CD4-positive, alpha-beta T cell (primary cell): ENCODE measurements around the gene LAMA2. TPM values are rescaled to one million over a fixed set of nuclear protein-coding genes. Genes with fewer than 3 reads are reported as not detected.

ENCODE experiments used
- ATAC-seq: fragments of 200-7000 bp; cut with Tn5 transposase; one replicate; pipeline ENCODE4 v1.10.0; 2022; ENCODE audit warnings: mild to moderate bottlenecking; ENCODE audit not compliant: poor library complexity
- CTCF ChIA-PET: fragments of 350-600 bp; sonication (Branson Sonifier 250); formaldehyde crosslinking; loops from one replicate; lab custom pipeline; 2021; ENCODE audit warnings: antibody characterized with exemption, inconsistent platforms; lab: Charles Lee
- POLR2A ChIA-PET: fragments of 350-600 bp; sonication (Branson Sonifier 250); formaldehyde crosslinking; loops from one replicate; lab custom pipeline; 2021; ENCODE audit warnings: antibody characterized with exemption, inconsistent platforms; lab: Charles Lee
- DNase-seq, 14 experiments: peaks; one replicate each; pipeline ENCODE4 v3.0.0-alpha.2; 2013 to 2020; ENCODE audit warnings: mixed read lengths in 2 of 14
- H3K27ac ChIP-seq, 2 donors: one replicate each; pipeline versions ENCODE4 v1.5.1 to v1.7.0; 2013; ENCODE audit warnings: low read length in 2 of 2, low read depth in 1 of 2, mild to moderate bottlenecking in 1 of 2
- H3K27me3 ChIP-seq, 2 experiments: 1 replicate in 1 of 2; 2 replicates in 1 of 2; pipeline versions ENCODE4 v1.6.1 to v1.7.0; 2013; ENCODE audit warnings: low read length in 2 of 2, control low read depth in 1 of 2, mild to moderate bottlenecking in 1 of 2, moderate library complexity in 1 of 2; ENCODE audit not compliant: insufficient read depth in 2 of 2, control insufficient read depth in 1 of 2
- H3K36me3 ChIP-seq: one replicate; pipeline ENCODE4 v1.6.1; 2013; ENCODE audit warnings: low read length, control low read depth; ENCODE audit not compliant: insufficient read depth
- H3K4me1 ChIP-seq: one replicate; pipeline ENCODE4 v1.6.1; 2013; ENCODE audit warnings: low read length, control low read depth; ENCODE audit not compliant: insufficient read depth
- H3K4me3 ChIP-seq: one replicate; pipeline ENCODE4 v1.5.1; 2013; ENCODE audit warnings: mild to moderate bottlenecking, low read length, moderate library complexity
- H3K9me3 ChIP-seq, 2 experiments: 1 replicate in 1 of 2; 2 replicates in 1 of 2; pipeline versions ENCODE4 v1.6.1 to v1.7.0; 2013; ENCODE audit warnings: low read length in 2 of 2, mild to moderate bottlenecking in 2 of 2, control low read depth in 1 of 2, moderate library complexity in 1 of 2; ENCODE audit not compliant: control insufficient read depth in 1 of 2, insufficient read depth in 1 of 2
- H3K27ac Mint-ChIP-seq: one replicate; pipeline ENCODE4 v1.8.0; 2020; ENCODE audit warnings: mixed read lengths
- H3K27me3 Mint-ChIP-seq: one replicate; pipeline ENCODE4 v1.8.0; 2021; ENCODE audit warnings: mixed read lengths
- H3K36me3 Mint-ChIP-seq: one replicate; pipeline ENCODE4 v1.8.0; 2021; ENCODE audit warnings: low read depth, mixed read lengths
- H3K4me1 Mint-ChIP-seq: one replicate; pipeline ENCODE4 v1.8.0; 2021; ENCODE audit warnings: low read depth, mixed read lengths
- H3K4me3 Mint-ChIP-seq: one replicate; pipeline ENCODE4 v1.8.0; 2020; ENCODE audit warnings: mild to moderate bottlenecking, mixed read lengths
- H3K9me3 Mint-ChIP-seq: one replicate; pipeline ENCODE4 v1.8.0; 2020; ENCODE audit warnings: mixed read lengths
- CTCF ChIP-seq: fragments of 200-600 bp; IDR thresholded peaks from one replicate; pipeline ENCODE4 v1.8.0; 2022; ENCODE audit warnings: antibody characterized with exemption, mild to moderate bottlenecking
- intact Hi-C, 2 experiments: fragments of 100-400 bp; cut with DNase I in 1 of 2; cut with micrococcal nuclease in 1 of 2; formaldehyde crosslinking; loops; one replicate each; pipeline versions ENCODE4 v1.15.1 to v1.9.0; 2023 to 2025; cut with DNase I, micrococcal nuclease
- total RNA-seq, 174 experiments: library from RNA in 2 of 174; stranded (reverse) in 2 of 174; gene quantifications; one replicate each; pipeline ENCODE4 v1.2.3 and lab custom pipeline; 2021 to 2026

The LAMA2 gene
- total RNA-seq, 2 experiments from 2014 or later = 0.05 to 0.06 TPM

GRCh38 chr6:129177801-129178200 is 294.9 kb downstream of the LAMA2 start:
- Histone ChIP-seq H3K27ac (no peak overlapping the region), H3K9me3 (no peaks in the 10 kb centered on the region), H3K27me3 (peaks cover 0 to 8% of the 10 kb centered on the region in 2 experiments), H3K4me1 (no peaks in the 10 kb centered on the region), H3K4me3 (no peak overlapping the region), H3K36me3 (no peaks in the 10 kb centered on the region)
- no peaks in the 10 kb centered on the region for H3K4me1 Mint-ChIP-seq
- ChIA-PET CTCF (no interaction called here), POLR2A (interaction anchor here (0.6 kb wide), 1 partner anchor 539 kb away, joined by 3 read pairs; no protein-coding TSS in a partner anchor)
- peaks cover 34% of the 10 kb centered on the region for H3K27me3 Mint-ChIP-seq
- H3K9me3 Mint-ChIP-seq = no peaks in the 10 kb centered on the region
- ATAC-seq (no peak), DNase-seq (no peak)
- no peak overlapping the region for H3K27ac Mint-ChIP-seq
- no peaks in the 10 kb centered on the region for H3K36me3 Mint-ChIP-seq
- intact Hi-C loops = no loop called here
- no peak overlapping the region for H3K4me3 Mint-ChIP-seq
- TF ChIP-seq CTCF = no peak

GRCh38 chr6:129179283-129179682 is 296.3 kb downstream of the LAMA2 start:
- Mint-ChIP-seq H3K27me3 (peaks cover 24% of the 10 kb centered on the region), H3K36me3 (no peaks in the 10 kb centered on the region), H3K4me3 (no peak overlapping the region), H3K27ac (no peak overlapping the region), H3K9me3 (no peaks in the 10 kb centered on the region), H3K4me1 (no peaks in the 10 kb centered on the region)
- CTCF ChIA-PET = no interaction called here
- Histone ChIP-seq H3K4me1 (no peaks in the 10 kb centered on the region), H3K4me3 (no peak overlapping the region), H3K36me3 (no peaks in the 10 kb centered on the region), H3K27me3 (peaks cover 0 to 8% of the 10 kb centered on the region in 2 experiments), H3K9me3 (no peaks in the 10 kb centered on the region), H3K27ac (no peak overlapping the region)
- intact Hi-C loops = no loop called here
- no peak for TF ChIP-seq CTCF
- no peak for ATAC-seq
- POLR2A ChIA-PET = no interaction called here
- DNase-seq = no peak

- Mint-ChIP-seq H3K27ac (no peak overlapping the region), H3K36me3 (no peaks in the 10 kb centered on the region), H3K4me1 (no peaks in the 10 kb centered on the region), H3K27me3 (peaks cover 11% of the 10 kb centered on the region), H3K9me3 (no peaks in the 10 kb centered on the region), H3K4me3 (no peak overlapping the region)
- intact Hi-C loops = no loop called here
- ATAC-seq (no peak), DNase-seq (no peak)
- H3K4me3 ChIP-seq = no peak overlapping the region
- no peak for TF ChIP-seq CTCF
- no peak overlapping the region for H3K27ac ChIP-seq
- H3K27me3 ChIP-seq = no peaks in the 10 kb centered on the region
- CTCF ChIA-PET = no interaction called here
- no peaks in the 10 kb centered on the region for H3K9me3 ChIP-seq
- POLR2A ChIA-PET = no interaction called here
- no peaks in the 10 kb centered on the region for H3K4me1 ChIP-seq
- no peaks in the 10 kb centered on the region for H3K36me3 ChIP-seq
Observed at GRCh38 chr6:129181001-129181400, 298.1 kb downstream of the LAMA2 start.
